ENCODE measurements around the gene C16orf89. TPM values are rescaled to one million over a fixed set of nuclear protein-coding genes. Genes with fewer than 3 reads are reported as not detected.
A peak's percentile ranks its signal among the peaks of the same experiment; 100 is the strongest.
"Not testable (repeated sequence)": the region's sequence is repeated elsewhere in the genome, so short reads cannot be mapped to it uniquely, and the experiment has no call there.

C16orf89 gene
- total RNA-seq, 1 donor from 2014 or later, result 201 TPM

GRCh38 chr16:5054876-5055865, 10.6 kb downstream of the C16orf89 start:
- DNase-seq, result peak; percentile 34
- TF ChIP-seq CTCF (IDR thresholded peaks at IDR 0.05), result no peak
- intact Hi-C loops (cut with DNase I), result no loop called here
- Histone ChIP-seq H3K4me1 (no peaks in the 10 kb centered on the region), H3K27ac (no peak overlapping the region), H3K36me3 (no peaks in the 10 kb centered on the region), H3K27me3 (no peaks in the 10 kb centered on the region), H3K9me3 (no peaks in the 10 kb centered on the region), H3K4me3 (no peak overlapping the region)
- ATAC-seq, result peak; percentile 27

- TF ChIP-seq CTCF (IDR thresholded peaks at IDR 0.05), result no peak
- intact Hi-C loops (cut with DNase I), result no loop called here
- Histone ChIP-seq H3K9me3 (no peaks in the 10 kb centered on the region), H3K4me3 (no peak overlapping the region), H3K27ac (no peak overlapping the region), H3K36me3 (no peaks in the 10 kb centered on the region), H3K27me3 (no peaks in the 10 kb centered on the region), H3K4me1 (no peaks in the 10 kb centered on the region)
- DNase-seq (peak; percentile 8), ATAC-seq (no peak)
Observed at GRCh38 chr16:5046914-5047313, 18.8 kb downstream of the C16orf89 start.

- TF ChIP-seq CTCF (IDR thresholded peaks at IDR 0.05), result no peak
- intact Hi-C loops (cut with DNase I), result no loop called here
- no peaks in the 10 kb centered on the region for H3K36me3 ChIP-seq
- H3K9me3 ChIP-seq, result no peaks in the 10 kb centered on the region
- no peaks in the 10 kb centered on the region for H3K27me3 ChIP-seq
- no peak overlapping the region for H3K4me3 ChIP-seq
- DNase-seq (peak; percentile 49), ATAC-seq (no peak)
- no peaks in the 10 kb centered on the region for H3K4me1 ChIP-seq
- no peak overlapping the region for H3K27ac ChIP-seq
Observed at GRCh38 chr16:5045499-5046115, 20.1 kb downstream of the C16orf89 start.

GRCh38 chr16:5044581-5044980, 21.2 kb downstream of the C16orf89 start:
- H3K4me1 ChIP-seq; H3K4me3 ChIP-seq; H3K27me3 ChIP-seq; H3K27ac ChIP-seq; H3K9me3 ChIP-seq; ATAC-seq; DNase-seq; intact Hi-C loops (cut with DNase I); H3K36me3 ChIP-seq: not testable (repeated sequence)

GRCh38 chr16:5044011-5044540, 21.7 kb downstream of the C16orf89 start:
- peak; percentile 42 for DNase-seq
- no peak overlapping the region for H3K4me3 ChIP-seq
- no peaks in the 10 kb centered on the region for H3K36me3 ChIP-seq

More at GRCh38 chr16:5044011-5044540, 21.7 kb downstream of the C16orf89 start:
- no peak for TF ChIP-seq CTCF (IDR thresholded peaks at IDR 0.05)
- no peak for ATAC-seq
- intact Hi-C loops (cut with DNase I), result no loop called here
- H3K4me1 ChIP-seq, result no peaks in the 10 kb centered on the region
- H3K27ac ChIP-seq, result no peak overlapping the region
- no peaks in the 10 kb centered on the region for H3K9me3 ChIP-seq
- no peaks in the 10 kb centered on the region for H3K27me3 ChIP-seq

Measured in upper lobe of right lung (tissue), 1 donor.